Gastroesophageal sphincter (tissue), 3 donors: ENCODE measurements around the gene MSH3.

Experiments used
- CTCF ChIP-seq, 4 experiments: fragments of 200-600 bp in 2 of 4; fragments of 450-650 bp in 2 of 4; sonication (generic) in 1 of 4; IDR thresholded peaks; one replicate each; pipeline ENCODE4 v1.5.1; 2017 to 2019; ENCODE audit warnings: antibody characterized with exemption in 4 of 4, mild to moderate bottlenecking in 2 of 4, moderate library complexity in 2 of 4
- EP300 ChIP-seq: sonication (generic); formaldehyde crosslinking; IDR thresholded peaks from one replicate; pipeline ENCODE4 v1.6.1; 2017; ENCODE audit warnings: antibody characterized with exemption, mild to moderate bottlenecking
- POLR2A ChIP-seq, 2 donors: fragments of 450-650 bp; IDR thresholded peaks; one replicate each; pipeline ENCODE4 v1.6.1; 2017; ENCODE audit warnings: antibody characterized with exemption in 2 of 2, mild to moderate bottlenecking in 2 of 2, moderate library complexity in 1 of 2
- POLR2AphosphoS5 ChIP-seq: sonication (generic); formaldehyde crosslinking; IDR thresholded peaks from one replicate; pipeline ENCODE4 v1.6.1; 2017; ENCODE audit warnings: antibody characterized with exemption

- TF ChIP-seq CTCF (IDR thresholded peaks at IDR 0.05) = no peak
- no peak for TF ChIP-seq POLR2A (IDR thresholded peaks at IDR 0.05)
- TF ChIP-seq POLR2AphosphoS5 = no peak
- TF ChIP-seq EP300 = no peak
Measured at GRCh38 chr5:80921026-80921425, 266.6 kb downstream of the MSH3 start.
